Right lobe of liver (tissue), 4 donors: ENCODE results near the gene SLC29A3.

Source experiments
- CTCF ChIP-seq, 4 donors: fragments of 200-600 bp in 3 of 4; fragments of 450-650 bp in 1 of 4; IDR thresholded peaks; one replicate each; pipeline versions ENCODE4 v1.5.1 to v1.8.0; 2016 to 2022; ENCODE audit warnings: antibody characterized with exemption in 4 of 4, mild to moderate bottlenecking in 2 of 4
- POLR2A ChIP-seq: fragments of 450-650 bp; IDR thresholded peaks from one replicate; pipeline ENCODE4 v1.6.1; 2017; ENCODE audit warnings: antibody characterized with exemption, mild to moderate bottlenecking
- donor health status: DM: no; HTN: no; CAD: no.
- donor health status: DM: no; HTN: no; CAD: no.
- donor health status: DM: no; HTN: yes; CAD: no.

GRCh38 chr10:71326464-71326881 lies 7.4 kb downstream of the SLC29A3 start:
- TF ChIP-seq CTCF (IDR thresholded peaks at IDR 0.05) (no peak), POLR2A (no peak)
